SK-N-SH (cell line): ENCODE results near the gene SUPT3H.

ENCODE experiments used
- POLR2AphosphoS5 ChIP-seq: IDR thresholded peaks from 2 replicates; pipeline ENCODE4 v1.6.1; 2012; ENCODE audit warnings: low read depth, low read length
- RFX5 ChIP-seq: IDR thresholded peaks from 2 replicates; pipeline ENCODE4 v1.6.1; 2012; ENCODE audit warnings: mild to moderate bottlenecking, improper control_type of control experiment, low read length
- SMC3 ChIP-seq: IDR thresholded peaks from 2 replicates; pipeline ENCODE4 v1.6.1; 2012; ENCODE audit warnings: low read depth, low read length, improper control_type of control experiment
- TEAD4 ChIP-seq: IDR thresholded peaks from 2 replicates; pipeline ENCODE4 v1.4.0; 2012; ENCODE audit warnings: mild to moderate bottlenecking, borderline replicate concordance; ENCODE audit not compliant: insufficient read depth
- TF ChIP-seq, protein P1 (sequence below): IDR thresholded peaks from 2 replicates; pipeline ENCODE4 v1.4.0; 2012; ENCODE audit warnings: low read depth, borderline replicate concordance
- TF ChIP-seq, protein P2 (sequence below): fragments of 200-600 bp; sonication (generic); IDR thresholded peaks from 2 replicates; pipeline ENCODE4 v1.6.1; 2017; ENCODE audit warnings: antibody characterized with exemption, mild to moderate bottlenecking, moderate library complexity

- TF ChIP-seq SMC3, result no peak
- TF ChIP-seq, protein P1, sequence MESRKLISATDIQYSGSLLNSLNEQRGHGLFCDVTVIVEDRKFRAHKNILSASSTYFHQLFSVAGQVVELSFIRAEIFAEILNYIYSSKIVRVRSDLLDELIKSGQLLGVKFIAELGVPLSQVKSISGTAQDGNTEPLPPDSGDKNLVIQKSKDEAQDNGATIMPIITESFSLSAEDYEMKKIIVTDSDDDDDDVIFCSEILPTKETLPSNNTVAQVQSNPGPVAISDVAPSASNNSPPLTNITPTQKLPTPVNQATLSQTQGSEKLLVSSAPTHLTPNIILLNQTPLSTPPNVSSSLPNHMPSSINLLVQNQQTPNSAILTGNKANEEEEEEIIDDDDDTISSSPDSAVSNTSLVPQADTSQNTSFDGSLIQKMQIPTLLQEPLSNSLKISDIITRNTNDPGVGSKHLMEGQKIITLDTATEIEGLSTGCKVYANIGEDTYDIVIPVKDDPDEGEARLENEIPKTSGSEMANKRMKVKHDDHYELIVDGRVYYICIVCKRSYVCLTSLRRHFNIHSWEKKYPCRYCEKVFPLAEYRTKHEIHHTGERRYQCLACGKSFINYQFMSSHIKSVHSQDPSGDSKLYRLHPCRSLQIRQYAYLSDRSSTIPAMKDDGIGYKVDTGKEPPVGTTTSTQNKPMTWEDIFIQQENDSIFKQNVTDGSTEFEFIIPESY, result no peak
- TF ChIP-seq, protein P2, sequence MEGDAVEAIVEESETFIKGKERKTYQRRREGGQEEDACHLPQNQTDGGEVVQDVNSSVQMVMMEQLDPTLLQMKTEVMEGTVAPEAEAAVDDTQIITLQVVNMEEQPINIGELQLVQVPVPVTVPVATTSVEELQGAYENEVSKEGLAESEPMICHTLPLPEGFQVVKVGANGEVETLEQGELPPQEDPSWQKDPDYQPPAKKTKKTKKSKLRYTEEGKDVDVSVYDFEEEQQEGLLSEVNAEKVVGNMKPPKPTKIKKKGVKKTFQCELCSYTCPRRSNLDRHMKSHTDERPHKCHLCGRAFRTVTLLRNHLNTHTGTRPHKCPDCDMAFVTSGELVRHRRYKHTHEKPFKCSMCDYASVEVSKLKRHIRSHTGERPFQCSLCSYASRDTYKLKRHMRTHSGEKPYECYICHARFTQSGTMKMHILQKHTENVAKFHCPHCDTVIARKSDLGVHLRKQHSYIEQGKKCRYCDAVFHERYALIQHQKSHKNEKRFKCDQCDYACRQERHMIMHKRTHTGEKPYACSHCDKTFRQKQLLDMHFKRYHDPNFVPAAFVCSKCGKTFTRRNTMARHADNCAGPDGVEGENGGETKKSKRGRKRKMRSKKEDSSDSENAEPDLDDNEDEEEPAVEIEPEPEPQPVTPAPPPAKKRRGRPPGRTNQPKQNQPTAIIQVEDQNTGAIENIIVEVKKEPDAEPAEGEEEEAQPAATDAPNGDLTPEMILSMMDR, result no peak
- no peak for TF ChIP-seq RFX5
- no peak for TF ChIP-seq TEAD4
- TF ChIP-seq POLR2AphosphoS5, result no peak
These were observed 521.3 kb downstream of the SUPT3H start for GRCh38 chr6:44856479-44856878.
